Sigmoid colon (tissue), 7 donors: Measurements from ENCODE around the gene SERPINA5. TPM values are rescaled to one million over a fixed set of nuclear protein-coding genes. Genes with fewer than 3 reads are reported as not detected.

Experiments
- DNase-seq: peaks from one replicate; pipeline ENCODE4 v3.0.0-alpha.2; 2019
- H3K27ac ChIP-seq, 4 donors: fragments of 200-600 bp; sonication (generic); one replicate each; pipeline ENCODE4 v1.5.1; 2016 to 2019; ENCODE audit warnings: mild to moderate bottlenecking in 1 of 4
- H3K27me3 ChIP-seq, 3 donors: fragments of 200-600 bp; sonication (generic); one replicate each; pipeline ENCODE4 v1.5.1; 2019; ENCODE audit warnings: mild to moderate bottlenecking in 1 of 3
- H3K36me3 ChIP-seq, 4 donors: fragments of 200-600 bp; sonication (generic); one replicate each; pipeline ENCODE4 v1.5.1; 2016 to 2019
- H3K4me1 ChIP-seq, 4 donors: fragments of 200-600 bp; sonication (generic); one replicate each; pipeline ENCODE4 v1.5.1; 2017 to 2019
- H3K4me3 ChIP-seq, 4 donors: fragments of 200-600 bp; sonication (generic); one replicate each; pipeline ENCODE4 v1.5.1; 2017 to 2019; ENCODE audit warnings: mild to moderate bottlenecking in 2 of 4, moderate library complexity in 1 of 4
- H3K9me3 ChIP-seq, 4 donors: fragments of 200-600 bp in 3 of 4; sonication (generic) in 3 of 4; one replicate each; pipeline versions ENCODE4 v1.5.1 to v1.6.1; 2013 to 2019
- EP300 ChIP-seq, 4 donors: sonication (generic); formaldehyde crosslinking; IDR thresholded peaks; one replicate each; pipeline ENCODE4 v1.6.1; 2017; ENCODE audit warnings: antibody characterized with exemption in 4 of 4
- POLR2A ChIP-seq, 2 donors: fragments of 450-650 bp; IDR thresholded peaks; one replicate each; pipeline ENCODE4 v1.6.1; 2016; ENCODE audit warnings: antibody characterized with exemption in 2 of 2, mild to moderate bottlenecking in 2 of 2, moderate library complexity in 2 of 2
- POLR2AphosphoS5 ChIP-seq, 4 donors: sonication (generic); formaldehyde crosslinking; IDR thresholded peaks; one replicate each; pipeline ENCODE4 v1.6.1; 2017; ENCODE audit warnings: antibody characterized with exemption in 4 of 4
- WGBS, 2 donors: extraction: QIAGEN DNeasy Blood & Tissue Kit; methylation state at CpG; one replicate each; pipeline ENCODE4 v1.1.7; 2013; 5-methylcytosine and 5-hydroxymethylcytosine counted together
- intact Hi-C: fragments of 100-400 bp; cut with DNase I; formaldehyde crosslinking; loops from one replicate; pipeline ENCODE4 v1.15.1; 2023
- polyA plus RNA-seq, 3 donors: library from polyadenylated mRNA; stranded (reverse); fragments of 200-250 nt; gene quantifications; one replicate each; pipeline ENCODE4 v1.2.3, GENCODE V29; 2013
- total RNA-seq, 4 donors: library from RNA; depleted of rRNA; stranded (reverse); fragments of >200 nt; gene quantifications; one replicate each; pipeline ENCODE4 v1.1.0, GENCODE V29; 2016
- TF ChIP-seq, protein P1 (sequence below), 4 experiments: fragments of 450-650 bp in 3 of 4; fragments of 200-600 bp in 1 of 4; IDR thresholded peaks; one replicate each; pipeline ENCODE4 v1.5.1; 2016 to 2019; ENCODE audit warnings: antibody characterized with exemption in 4 of 4, mild to moderate bottlenecking in 3 of 4, moderate library complexity in 2 of 4
- donor health status: healthy with polysubstance abuse.
- donor health status: Bipolar disorder and iron deficiency.
- donor health status: healthy.

The SERPINA5 gene
- total and polyA plus RNA-seq, 7 donors, result 0.69 to 9.3 (median 3.2) TPM; not detected in 1

GRCh38 chr14:94578712-94579111 lies 2.5 kb upstream of the SERPINA5 start:
- intact Hi-C loops, result no loop called here
- Histone ChIP-seq H3K36me3 (no peaks in the 10 kb centered on the region), H3K27me3 (no peaks in the 10 kb centered on the region), H3K4me3 (no peak overlapping the region), H3K4me1 (peaks cover 0 to 5% (median 0%) of the 10 kb centered on the region in 4 donors), H3K9me3 (no peaks in the 10 kb centered on the region), H3K27ac (no peak overlapping the region)
- no peak for DNase-seq
- TF ChIP-seq, protein P1, sequence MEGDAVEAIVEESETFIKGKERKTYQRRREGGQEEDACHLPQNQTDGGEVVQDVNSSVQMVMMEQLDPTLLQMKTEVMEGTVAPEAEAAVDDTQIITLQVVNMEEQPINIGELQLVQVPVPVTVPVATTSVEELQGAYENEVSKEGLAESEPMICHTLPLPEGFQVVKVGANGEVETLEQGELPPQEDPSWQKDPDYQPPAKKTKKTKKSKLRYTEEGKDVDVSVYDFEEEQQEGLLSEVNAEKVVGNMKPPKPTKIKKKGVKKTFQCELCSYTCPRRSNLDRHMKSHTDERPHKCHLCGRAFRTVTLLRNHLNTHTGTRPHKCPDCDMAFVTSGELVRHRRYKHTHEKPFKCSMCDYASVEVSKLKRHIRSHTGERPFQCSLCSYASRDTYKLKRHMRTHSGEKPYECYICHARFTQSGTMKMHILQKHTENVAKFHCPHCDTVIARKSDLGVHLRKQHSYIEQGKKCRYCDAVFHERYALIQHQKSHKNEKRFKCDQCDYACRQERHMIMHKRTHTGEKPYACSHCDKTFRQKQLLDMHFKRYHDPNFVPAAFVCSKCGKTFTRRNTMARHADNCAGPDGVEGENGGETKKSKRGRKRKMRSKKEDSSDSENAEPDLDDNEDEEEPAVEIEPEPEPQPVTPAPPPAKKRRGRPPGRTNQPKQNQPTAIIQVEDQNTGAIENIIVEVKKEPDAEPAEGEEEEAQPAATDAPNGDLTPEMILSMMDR (IDR thresholded peaks at IDR 0.05), result no peak
- TF ChIP-seq POLR2AphosphoS5 (IDR thresholded peaks at IDR 0.05) (no peak), POLR2A (IDR thresholded peaks at IDR 0.05) (no peak), EP300 (IDR thresholded peaks at IDR 0.05) (no peak)
- 91 to 95% methylated on average over 6 of the region's 6 CpGs for WGBS, 2 donors

- peaks cover 0 to 5% (median 0%) of the 10 kb centered on the region in 4 donors for H3K4me1 ChIP-seq
- H3K36me3 ChIP-seq, result no peaks in the 10 kb centered on the region
- intact Hi-C loops, result no loop called here
- TF ChIP-seq EP300 (IDR thresholded peaks at IDR 0.05) (no peak), POLR2A (IDR thresholded peaks at IDR 0.05) (no peak), POLR2AphosphoS5 (IDR thresholded peaks at IDR 0.05) (no peak)
- TF ChIP-seq, protein P1 (IDR thresholded peaks at IDR 0.05), result no peak
- H3K9me3 ChIP-seq, result no peaks in the 10 kb centered on the region
- no peaks in the 10 kb centered on the region for H3K27me3 ChIP-seq
- no peak overlapping the region for H3K4me3 ChIP-seq
- H3K27ac ChIP-seq, result peak overlapping the region in 1 of 4 donors; percentile 10
- DNase-seq, result peak; percentile 75
- WGBS, 2 donors, result 84 to 85% methylated on average over 7 of the region's 7 CpGs
Observed at GRCh38 chr14:94582199-94582750, 1.0 kb downstream of the SERPINA5 start.

DNA sequence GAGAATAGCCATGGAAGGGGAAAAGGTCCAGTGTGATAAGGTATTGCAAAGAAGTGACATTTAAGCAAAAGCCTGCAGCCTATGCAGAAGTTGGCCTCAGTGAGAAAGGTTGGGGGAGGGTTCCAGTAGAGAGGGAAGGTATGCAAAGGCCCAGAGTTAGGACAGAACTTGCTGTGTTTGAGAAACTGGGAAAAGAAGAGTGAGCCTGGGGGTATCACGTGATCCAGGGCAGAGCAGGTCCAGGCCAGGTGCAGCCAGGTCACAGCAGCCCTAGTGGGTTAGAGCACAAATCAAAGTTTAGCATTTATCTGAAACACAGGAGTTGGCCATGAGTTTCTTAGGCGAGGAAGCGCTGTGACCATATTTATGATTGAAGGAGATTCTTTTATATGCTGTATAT lies 1.6 kb downstream of the SERPINA5 start:
- 87 to 93% methylated on average over 3 of the region's 3 CpGs for WGBS, 2 donors
- no peak for DNase-seq
- Histone ChIP-seq H3K27me3 (no peaks in the 10 kb centered on the region), H3K9me3 (no peaks in the 10 kb centered on the region), H3K36me3 (no peaks in the 10 kb centered on the region), H3K4me3 (no peak overlapping the region), H3K4me1 (peaks cover 0 to 5% (median 0%) of the 10 kb centered on the region in 4 donors), H3K27ac (no peak overlapping the region)
- intact Hi-C loops, result no loop called here
- TF ChIP-seq POLR2AphosphoS5 (IDR thresholded peaks at IDR 0.05), result no peak
- no peak for TF ChIP-seq POLR2A (IDR thresholded peaks at IDR 0.05)
- TF ChIP-seq, protein P1 (IDR thresholded peaks at IDR 0.05), result no peak
- TF ChIP-seq EP300 (IDR thresholded peaks at IDR 0.05), result no peak

- Histone ChIP-seq H3K4me1 (peaks cover 0 to 5% (median 0%) of the 10 kb centered on the region in 4 donors), H3K9me3 (no peaks in the 10 kb centered on the region), H3K27me3 (no peaks in the 10 kb centered on the region), H3K27ac (no peak overlapping the region), H3K36me3 (no peaks in the 10 kb centered on the region), H3K4me3 (no peak overlapping the region)
- TF ChIP-seq POLR2A (IDR thresholded peaks at IDR 0.05) (no peak), POLR2AphosphoS5 (IDR thresholded peaks at IDR 0.05) (no peak), EP300 (IDR thresholded peaks at IDR 0.05) (no peak)
- TF ChIP-seq, protein P1 (IDR thresholded peaks at IDR 0.05), result no peak
- WGBS, 2 donors, result 94 to 95% methylated on average over 4 of the region's 4 CpGs
- DNase-seq, result no peak
- intact Hi-C loops, result no loop called here
Observed at GRCh38 chr14:94583557-94583956, 2.3 kb downstream of the SERPINA5 start.
